Erythroblast (primary cell): ENCODE measurements around the gene LPIN3.

Source experiments
- GATA1 ChIP-seq: IDR thresholded peaks from 2 replicates; pipeline ENCODE4 v1.6.1; 2011; ENCODE audit warnings: low read depth, mild to moderate bottlenecking, control low read depth, low read length, moderate library complexity
- POLR2A ChIP-seq: IDR thresholded peaks from 2 replicates; pipeline ENCODE4 v1.6.1; 2011; ENCODE audit warnings: mild to moderate bottlenecking, low read length

GRCh38 chr20:41360831-41361756 is 20.5 kb downstream of the LPIN3 start:
- TF ChIP-seq POLR2A (no peak), GATA1 (no peak)
